ENCODE measurements around the gene SLC22A2.

SLC22A2 gene

GRCh38 chr6:160273196-160273595 is 14.6 kb upstream of the SLC22A2 start:
- DNase-seq: no peak

- DNase-seq: no peak
Observed at GRCh38 chr6:160272707-160273106, 14.1 kb upstream of the SLC22A2 start.

DNA sequence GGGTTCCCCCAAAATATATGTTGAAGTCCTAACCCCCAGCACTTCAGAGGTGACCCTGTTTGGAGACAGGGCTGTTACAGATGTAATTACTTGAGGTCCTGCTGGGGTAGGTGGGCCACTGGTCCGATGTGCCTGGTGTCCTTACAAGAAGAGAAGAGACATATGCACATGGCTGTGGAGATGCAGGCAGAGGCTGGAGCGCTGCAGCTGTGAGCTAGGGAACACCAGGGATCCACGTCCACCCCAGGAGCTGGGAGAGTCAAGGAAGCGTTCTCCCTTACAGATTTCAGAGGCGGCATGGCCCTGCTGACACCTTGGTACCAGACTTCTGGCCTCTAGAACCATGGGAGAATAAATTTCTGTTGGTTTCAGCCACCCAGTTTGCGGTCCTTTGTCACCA is 11.7 kb upstream of the SLC22A2 start:
- no peak for DNase-seq

DNA sequence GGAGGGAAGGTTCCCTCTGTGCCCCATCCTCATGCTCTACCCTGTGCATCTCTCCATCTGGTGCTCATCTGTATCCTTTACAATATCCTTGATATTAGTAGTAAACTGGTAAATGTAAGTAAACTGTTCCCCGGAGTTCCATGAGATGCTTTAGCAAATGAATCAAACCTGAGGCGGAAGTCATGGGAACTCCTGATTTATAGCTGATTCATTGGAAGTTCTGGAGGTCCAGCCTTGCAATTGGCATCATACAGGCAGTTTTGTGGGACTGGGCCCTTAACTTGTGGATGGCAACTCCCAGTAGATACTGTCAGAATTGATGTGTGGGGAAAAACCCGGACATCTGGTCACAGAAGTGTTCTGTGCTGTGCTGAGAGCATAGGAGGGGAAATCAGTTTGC is 11.2 kb upstream of the SLC22A2 start:
- no peak for DNase-seq

- no peak for DNase-seq
Observed at GRCh38 chr6:160269023-160269521, 10.5 kb upstream of the SLC22A2 start.

- no peak for DNase-seq
Observed at GRCh38 chr6:160267102-160267501, 8.5 kb upstream of the SLC22A2 start.

DNA sequence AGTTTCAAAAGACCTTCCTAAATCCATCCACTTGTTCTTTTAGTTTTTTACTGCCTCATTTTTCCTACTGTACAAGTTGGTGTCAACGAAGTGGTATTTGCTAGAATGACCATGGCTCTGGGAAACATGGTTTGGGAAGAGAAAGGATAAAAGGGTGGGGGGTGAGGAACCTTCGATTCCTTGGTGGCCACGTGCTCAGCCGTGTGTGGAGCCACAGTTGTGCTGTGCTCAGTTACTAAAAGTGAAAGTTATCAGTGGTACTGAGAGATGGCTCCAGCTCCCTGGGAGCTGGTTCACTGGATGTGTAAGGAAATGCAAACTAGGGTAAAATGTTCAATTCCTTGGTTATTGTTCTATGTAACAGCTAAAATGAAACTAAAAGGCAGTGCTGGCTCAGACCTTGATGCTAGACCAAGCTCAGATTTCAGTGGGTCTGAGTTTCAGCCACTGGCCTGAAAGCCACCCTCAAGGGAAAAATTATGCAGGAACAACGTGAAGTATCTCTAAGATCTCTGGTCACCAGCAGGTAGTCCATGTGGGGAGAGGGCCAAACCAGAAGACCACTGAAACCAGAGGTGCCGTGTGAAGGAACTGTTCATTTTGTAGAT is 7.4 kb upstream of the SLC22A2 start:
- DNase-seq: no peak

- DNase-seq: no peak
Observed at GRCh38 chr6:160264061-160264612, 5.5 kb upstream of the SLC22A2 start.

GRCh38 chr6:160263196-160263939 is 4.7 kb upstream of the SLC22A2 start:
- no peak for DNase-seq

DNA sequence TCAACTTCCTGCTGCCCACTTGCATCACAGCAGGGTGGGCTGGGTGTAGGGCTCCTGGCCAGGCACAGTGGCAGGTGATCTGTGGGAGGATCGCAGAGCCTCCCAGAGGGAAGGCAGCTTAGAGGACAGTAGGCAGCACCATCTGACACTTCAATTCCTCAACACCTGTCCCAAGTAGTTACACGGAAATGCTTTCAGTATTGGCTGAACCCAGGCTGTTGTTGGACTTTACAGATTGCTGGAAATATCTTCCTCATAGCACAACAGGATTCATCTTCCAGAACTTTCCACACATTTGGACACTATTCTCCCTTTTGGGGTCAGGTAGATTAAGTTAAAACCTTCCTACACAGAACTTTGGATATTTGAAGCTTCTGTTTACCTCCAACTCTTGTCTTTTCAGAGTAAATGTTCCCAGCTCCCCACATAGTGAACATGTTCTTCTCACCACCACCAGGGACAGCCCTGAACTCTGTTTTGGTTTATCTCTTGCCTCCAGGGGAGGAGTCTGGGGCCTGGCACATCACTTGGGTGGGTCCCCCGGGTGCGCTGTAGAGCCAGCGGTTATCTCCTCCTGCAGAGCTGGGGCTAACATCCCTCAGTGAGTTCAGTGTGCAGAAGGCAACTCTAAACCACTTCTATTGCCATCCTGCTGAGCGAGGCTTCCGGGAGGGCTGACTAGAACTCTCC is 3.5 kb upstream of the SLC22A2 start:
- DNase-seq: no peak

DNA sequence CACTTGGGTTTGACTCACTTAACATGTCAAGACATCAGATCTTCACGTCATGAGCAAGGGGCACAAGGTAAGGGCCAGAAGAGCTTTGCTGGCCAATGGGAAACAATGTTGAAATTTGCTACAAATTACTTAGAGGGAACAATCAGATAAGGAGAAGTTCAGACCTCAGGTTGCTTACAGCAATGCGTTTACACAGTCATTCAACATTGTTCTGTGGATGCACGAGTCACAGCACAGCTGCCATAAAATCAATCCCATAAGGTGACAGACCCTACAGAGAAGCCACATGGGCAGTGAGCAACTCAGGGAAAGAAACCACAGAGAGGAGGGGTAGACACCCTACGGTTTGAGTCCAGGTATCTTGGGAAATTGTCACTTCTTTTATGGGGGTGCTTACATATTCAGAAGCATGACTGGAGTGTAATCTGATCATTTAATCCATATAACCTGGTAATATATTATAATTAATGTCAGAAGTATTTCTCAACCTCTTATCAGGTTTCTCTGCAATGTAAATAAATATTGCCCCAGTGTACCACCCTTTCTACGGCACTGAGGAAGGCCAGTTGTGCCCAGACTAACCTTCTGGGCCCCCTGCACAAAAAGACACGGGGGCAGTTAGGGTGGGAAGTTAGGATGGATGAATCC is 2.3 kb upstream of the SLC22A2 start:
- DNase-seq: no peak

GRCh38 chr6:160260367-160260766 is 1.7 kb upstream of the SLC22A2 start:
- DNase-seq: no peak

DNA sequence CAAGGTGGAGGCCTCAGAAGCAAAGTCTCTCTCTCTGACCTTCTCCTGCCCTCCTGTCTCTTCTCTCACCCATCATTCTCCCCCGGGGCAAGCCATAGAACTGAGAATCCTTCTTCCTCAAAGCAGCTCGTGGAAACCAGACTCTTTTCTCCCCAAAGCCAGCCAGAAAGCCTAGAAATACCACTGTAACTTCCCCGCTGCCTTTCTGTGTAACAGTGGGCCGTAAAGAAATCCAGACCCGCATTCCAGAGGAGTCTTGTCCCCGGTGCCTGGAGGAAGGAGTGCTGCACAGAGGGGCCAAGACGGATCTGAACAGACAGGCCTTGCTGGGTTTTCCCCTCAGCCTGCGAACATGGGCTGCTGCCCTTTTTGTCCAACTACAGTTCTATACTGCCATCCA is 977 bp upstream of the SLC22A2 start:
- DNase-seq: no peak

DNA sequence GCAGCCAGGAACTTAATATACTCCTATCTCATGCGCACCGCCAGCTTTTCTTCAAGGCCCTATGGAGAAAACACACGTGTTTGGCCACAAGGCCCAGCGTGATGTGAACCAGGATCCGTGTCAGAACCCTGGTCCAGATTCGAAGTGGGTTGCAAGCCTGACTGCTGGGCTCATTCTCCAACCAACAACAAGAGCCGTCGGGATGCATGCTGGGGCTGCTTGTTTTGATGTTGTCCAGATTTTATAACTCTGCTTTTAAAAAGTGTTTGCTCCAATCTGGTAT is 463 bp upstream of the SLC22A2 start:
- DNase-seq: no peak

DNA sequence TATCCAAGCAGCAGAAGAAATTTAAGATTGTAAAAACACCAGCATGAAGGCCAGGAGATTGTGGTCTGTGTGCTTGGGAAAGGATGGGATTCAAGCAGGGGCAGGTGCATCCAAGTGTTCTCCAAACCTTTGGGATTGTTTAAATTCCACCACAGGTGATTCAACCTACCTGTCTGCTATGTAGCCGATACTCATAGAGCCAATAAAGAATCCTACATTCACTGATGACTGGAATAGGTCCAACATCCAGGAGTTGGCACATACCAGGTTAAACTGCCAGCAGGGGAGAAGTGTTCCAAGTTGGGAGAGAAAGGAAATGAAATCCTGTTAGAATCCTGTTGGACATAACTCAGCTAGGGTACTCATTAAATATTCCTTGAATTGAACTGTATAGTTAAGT is 2.2 kb downstream of the SLC22A2 start:
- DNase-seq: no peak

DNA sequence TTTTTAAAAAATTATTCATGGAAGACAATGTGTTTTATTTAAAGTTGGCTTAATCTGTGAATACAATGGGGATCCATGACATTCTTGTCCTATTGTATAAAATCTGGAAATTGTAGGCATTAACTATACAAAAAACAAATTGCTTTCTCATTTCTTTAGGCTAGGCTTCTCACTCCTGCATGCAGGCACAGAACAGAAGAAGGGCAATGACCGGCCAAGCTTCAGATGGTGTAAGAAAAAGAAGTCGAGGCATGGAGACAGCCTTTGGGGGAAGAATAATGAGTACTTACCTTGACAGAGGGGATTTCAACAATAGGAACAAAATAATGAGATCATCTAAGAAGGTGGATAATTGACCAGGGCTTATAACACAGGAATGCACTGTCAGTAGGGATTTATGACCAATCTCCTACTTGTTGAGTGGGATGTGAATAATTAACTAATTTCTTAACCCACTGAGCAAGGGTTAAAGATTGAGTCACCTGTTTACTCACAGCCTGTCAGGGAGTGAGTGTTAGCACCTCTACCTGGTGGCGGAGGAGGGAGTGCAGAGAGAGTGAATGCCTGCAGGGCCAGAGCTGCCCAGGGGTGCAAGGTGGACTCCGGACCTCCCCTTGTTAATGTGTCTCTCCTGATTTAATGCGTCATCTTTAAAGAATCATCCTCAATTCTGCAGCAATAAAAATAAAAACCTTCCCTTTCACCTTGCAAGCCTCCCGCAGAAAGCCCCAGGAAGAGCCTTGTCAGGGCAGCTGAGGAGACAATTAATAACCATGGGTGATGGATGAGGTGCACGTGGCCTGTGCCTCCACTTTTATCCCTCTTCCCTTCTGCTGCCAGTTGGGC is 3.9 kb downstream of the SLC22A2 start:
- no peak for DNase-seq

GRCh38 chr6:160253714-160254113 is 4.9 kb downstream of the SLC22A2 start:
- DNase-seq: no peak

DNA sequence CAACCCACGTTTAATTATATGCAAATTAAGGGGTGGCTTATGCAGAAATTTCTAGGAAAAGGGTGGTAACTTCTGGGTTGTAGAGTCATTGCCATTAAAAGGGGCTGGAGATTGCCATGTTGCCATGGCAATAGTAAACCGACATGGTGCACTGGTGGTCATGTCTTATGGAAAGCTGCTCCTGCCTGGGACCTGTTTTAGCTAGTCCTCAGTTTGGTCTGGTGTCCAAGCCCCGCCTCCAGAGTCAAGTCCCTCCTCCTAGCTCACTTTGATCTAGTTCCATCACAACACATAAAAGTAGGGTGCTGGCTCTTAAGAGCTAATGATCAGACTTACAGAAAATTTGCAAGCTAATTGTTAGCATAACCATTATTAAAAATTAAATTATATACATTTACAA is 5.3 kb downstream of the SLC22A2 start:
- no peak for DNase-seq

GRCh38 chr6:160252073-160252813 is 6.4 kb downstream of the SLC22A2 start:
- no peak for DNase-seq

DNA sequence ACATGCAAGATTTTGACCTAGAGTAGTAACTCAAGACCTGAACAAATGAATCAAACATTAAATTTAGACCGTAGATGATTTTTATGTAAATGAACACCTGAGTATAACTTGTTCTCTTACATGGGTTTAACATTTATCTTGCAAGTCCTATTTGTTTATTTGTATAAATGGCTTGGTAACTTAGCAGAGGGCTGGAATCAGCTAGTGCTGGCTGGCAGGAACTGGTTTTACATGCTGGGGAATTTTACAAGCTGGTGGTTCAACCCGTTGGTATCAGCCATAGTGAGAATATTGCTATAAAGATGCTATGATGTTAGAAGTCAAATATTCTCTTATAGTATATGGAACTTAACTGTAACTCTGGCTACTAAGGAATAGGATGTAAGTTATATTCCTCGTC is 8.9 kb downstream of the SLC22A2 start:
- DNase-seq: no peak

GRCh38 chr6:160248538-160248937 is 10.1 kb downstream of the SLC22A2 start:
- no peak for DNase-seq

DNA sequence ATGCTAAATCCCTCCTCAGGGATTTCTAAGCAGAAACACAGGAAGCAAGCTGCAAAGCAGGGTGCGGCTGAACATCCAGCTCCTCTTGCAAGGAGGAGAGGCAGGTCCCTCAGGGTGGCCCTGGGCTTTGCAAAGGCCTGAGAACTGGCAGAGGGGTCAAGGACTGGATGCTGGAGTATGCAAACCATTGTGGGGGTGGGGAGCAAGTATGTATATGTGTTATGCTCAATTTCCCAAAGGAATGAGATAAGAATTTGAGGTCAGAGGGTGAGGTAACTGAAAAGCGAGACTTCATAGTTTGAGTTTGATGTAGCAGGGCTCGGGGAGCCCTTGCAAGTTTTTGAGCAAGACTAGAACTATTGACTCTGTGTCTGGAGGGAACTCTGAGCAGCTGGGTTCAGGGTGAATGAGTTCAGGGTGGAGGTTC is 11.2 kb downstream of the SLC22A2 start:
- no peak for DNase-seq
